Measurements from ENCODE around the gene GAB2. TPM values are rescaled to one million over a fixed set of nuclear protein-coding genes. Genes with fewer than 3 reads are reported as not detected.
A peak's percentile ranks its signal among the peaks of the same experiment; 100 is the strongest.

The GAB2 gene
- total and polyA plus RNA-seq, 8 donors: 18.8 to 59.6 (median 19.7) TPM

GRCh38 chr11:78338138-78338537, 79.5 kb downstream of the GAB2 start:
- Histone ChIP-seq H3K4me3 (no peak overlapping the region), H3K27me3 (no peaks in the 10 kb centered on the region), H3K4me1 (peaks cover 4 to 37% of the 10 kb centered on the region in 2 donors), H3K36me3 (no peaks in the 10 kb centered on the region), H3K27ac (peak overlapping the region in 1 of 2 donors; percentile 4), H3K9me3 (no peaks in the 10 kb centered on the region)
- ATAC-seq: peak; percentile 77
- intact Hi-C loops (cut with DNase I): no loop called here
- TF ChIP-seq CTCF (IDR thresholded peaks at IDR 0.05): no peak
- no peak for DNase-seq

- intact Hi-C loops (cut with DNase I): no loop called here
- Histone ChIP-seq H3K36me3 (no peaks in the 10 kb centered on the region), H3K9me3 (no peaks in the 10 kb centered on the region), H3K27me3 (no peaks in the 10 kb centered on the region), H3K4me3 (no peak overlapping the region), H3K4me1 (peaks cover 8 to 43% of the 10 kb centered on the region in 2 donors), H3K27ac (peak overlapping the region in 1 of 2 donors; percentile 4)
- no peak for DNase-seq
- ATAC-seq: no peak
- no peak for TF ChIP-seq CTCF (IDR thresholded peaks at IDR 0.05)
These were observed 80.1 kb downstream of the GAB2 start for GRCh38 chr11:78337554-78337924.

- DNase-seq: no peak
- H3K4me1 ChIP-seq: peaks cover 8 to 48% of the 10 kb centered on the region in 2 donors
- TF ChIP-seq CTCF (IDR thresholded peaks at IDR 0.05): no peak
- no peak for ATAC-seq
- H3K27ac ChIP-seq: peak overlapping the region in 1 of 2 donors; percentile 4
- H3K27me3 ChIP-seq: no peaks in the 10 kb centered on the region
- no peaks in the 10 kb centered on the region for H3K36me3 ChIP-seq
- H3K4me3 ChIP-seq: no peak overlapping the region
- H3K9me3 ChIP-seq: no peaks in the 10 kb centered on the region
- intact Hi-C loops (cut with DNase I): no loop called here
These were observed 80.6 kb downstream of the GAB2 start for GRCh38 chr11:78336877-78337553.

- no peak overlapping the region for H3K4me3 ChIP-seq
- H3K9me3 ChIP-seq: no peaks in the 10 kb centered on the region
- H3K36me3 ChIP-seq: no peaks in the 10 kb centered on the region
- DNase-seq (no peak), ATAC-seq (no peak)
- no peaks in the 10 kb centered on the region for H3K27me3 ChIP-seq
- intact Hi-C loops (cut with DNase I): no loop called here
- no peak for TF ChIP-seq CTCF (IDR thresholded peaks at IDR 0.05)
- no peak overlapping the region for H3K27ac ChIP-seq
- H3K4me1 ChIP-seq: peaks cover 8 to 46% of the 10 kb centered on the region in 2 donors
These were observed 83.5 kb downstream of the GAB2 start for GRCh38 chr11:78334109-78334508.

GRCh38 chr11:78332872-78333271, 84.7 kb downstream of the GAB2 start:
- H3K4me1 ChIP-seq: peaks cover 4 to 34% of the 10 kb centered on the region in 2 donors
- ATAC-seq (no peak), DNase-seq (no peak)
- no peaks in the 10 kb centered on the region for H3K27me3 ChIP-seq
- no peak for TF ChIP-seq CTCF (IDR thresholded peaks at IDR 0.05)
- H3K36me3 ChIP-seq: no peaks in the 10 kb centered on the region
- intact Hi-C loops (cut with DNase I): no loop called here
- H3K4me3 ChIP-seq: no peak overlapping the region
- H3K9me3 ChIP-seq: no peaks in the 10 kb centered on the region
- no peak overlapping the region for H3K27ac ChIP-seq

All from left lung (tissue), 10 donors.